Subcutaneous adipose tissue (tissue), 4 donors: ENCODE measurements around the gene LRRTM3. TPM values are rescaled to one million over a fixed set of nuclear protein-coding genes. Genes with fewer than 3 reads are reported as not detected.

ENCODE experiments used
- CTCF ChIP-seq: fragments of 450-650 bp; IDR thresholded peaks from one replicate; pipeline ENCODE4 v1.5.1; 2016; ENCODE audit warnings: low read depth, mild to moderate bottlenecking, control low read depth, antibody characterized with exemption, moderate library complexity
- total RNA-seq, 4 donors: library from RNA; depleted of rRNA; stranded (reverse); fragments of >200 nt; gene quantifications; one replicate each; pipeline ENCODE4 v1.1.0, GENCODE V29; 2016

Gene LRRTM3
- total RNA-seq, 4 donors from 2014 or later: not detected

- no peak for TF ChIP-seq CTCF
These were observed 160.7 kb downstream of the LRRTM3 start for GRCh38 chr10:67086327-67087134.

- no peak for TF ChIP-seq CTCF
These were observed 161.2 kb downstream of the LRRTM3 start for GRCh38 chr10:67087135-67087425.

- TF ChIP-seq CTCF: no peak
These were observed 162.2 kb downstream of the LRRTM3 start for GRCh38 chr10:67088036-67088435.

- no peak for TF ChIP-seq CTCF
These were observed 169.7 kb downstream of the LRRTM3 start for GRCh38 chr10:67095531-67095930.

- TF ChIP-seq CTCF: no peak
These were observed 172.6 kb downstream of the LRRTM3 start for GRCh38 chr10:67098461-67098860.

GRCh38 chr10:67100951-67101350 is 175.1 kb downstream of the LRRTM3 start:
- no peak for TF ChIP-seq CTCF

- TF ChIP-seq CTCF: no peak
These were observed 181.8 kb downstream of the LRRTM3 start for GRCh38 chr10:67107670-67108069.
